SH-SY5Y (cell line): ENCODE data around the gene MYT1.

Source experiments
- GATA2 ChIP-seq: IDR thresholded peaks from 2 replicates; pipeline ENCODE4 v1.6.1; 2011; ENCODE audit warnings: mild to moderate bottlenecking, low read depth, low read length
- GATA3 ChIP-seq: IDR thresholded peaks from 2 replicates; pipeline ENCODE4 v1.6.1; 2011; ENCODE audit warnings: low read depth, mild to moderate bottlenecking, low read length, moderate library complexity

GRCh38 chr20:64222851-64223525, 58.7 kb downstream of the MYT1 start:
- TF ChIP-seq GATA3 = no peak
- TF ChIP-seq GATA2 = no peak
